ENCODE measurements around the gene NFIX.

The NFIX gene

DNA sequence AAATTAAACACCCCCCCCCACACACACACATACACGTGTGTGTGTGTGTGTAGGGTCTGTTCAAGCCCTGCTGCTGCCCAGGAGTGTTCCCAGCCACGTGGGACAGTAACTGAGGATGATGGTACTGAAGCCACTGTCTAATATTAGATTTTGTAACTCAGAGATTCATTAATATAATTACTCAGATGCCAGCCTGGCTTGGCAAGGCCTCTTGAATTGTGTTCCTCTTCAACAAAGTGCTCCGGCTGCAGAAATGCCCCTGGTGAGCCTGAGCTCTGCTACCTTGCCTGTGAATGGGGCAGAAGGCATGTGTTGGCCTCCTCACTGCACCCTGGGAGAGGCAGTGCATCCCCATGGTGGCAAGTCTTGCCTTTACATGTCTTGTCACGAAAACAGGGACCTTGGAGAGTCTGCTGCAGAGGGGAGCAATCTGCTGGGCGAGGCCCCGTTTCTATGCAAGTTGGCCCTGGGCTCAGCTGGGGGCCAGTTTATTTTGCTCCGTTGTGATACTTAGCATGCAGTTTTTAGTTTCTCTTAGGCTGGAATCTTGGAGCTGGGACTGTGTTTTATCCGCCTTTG, 44.0 kb downstream of the NFIX start:
- DNase-seq: no peak

DNA sequence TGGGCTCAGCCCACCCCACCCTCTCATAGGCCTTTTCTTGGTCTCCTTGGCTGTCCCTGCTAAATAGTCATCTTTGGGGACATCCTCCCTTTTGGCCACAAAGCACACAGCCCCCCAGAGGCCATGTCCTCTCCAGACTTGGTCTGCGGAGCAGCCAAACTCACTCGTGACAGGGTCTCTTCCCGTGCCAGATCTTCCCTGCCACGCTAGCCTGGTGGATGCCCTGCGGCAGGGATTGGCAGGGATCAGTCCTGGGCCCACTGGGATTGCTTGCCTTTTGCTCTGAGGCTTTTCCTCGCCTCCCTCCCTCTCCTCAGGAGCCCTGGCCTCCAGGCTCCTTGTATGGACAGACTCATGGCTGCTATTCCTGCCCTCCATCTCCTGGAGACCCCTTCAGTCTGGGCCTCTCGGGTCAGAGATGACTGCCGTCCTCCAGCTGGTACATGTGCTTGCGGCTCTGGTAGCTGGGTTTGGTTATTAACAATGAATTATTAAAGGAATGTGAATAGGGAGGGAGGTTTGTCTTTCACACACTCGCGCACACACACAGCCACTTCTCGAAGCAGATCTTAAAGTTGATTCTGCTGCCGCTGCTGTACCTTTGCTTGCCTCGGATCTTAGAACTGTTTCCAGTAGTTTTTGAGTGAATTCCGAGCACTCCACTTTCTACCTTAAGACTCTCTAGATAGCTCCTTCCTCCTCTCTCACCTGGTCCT, 45.1 kb downstream of the NFIX start:
- DNase-seq: no peak

DNA sequence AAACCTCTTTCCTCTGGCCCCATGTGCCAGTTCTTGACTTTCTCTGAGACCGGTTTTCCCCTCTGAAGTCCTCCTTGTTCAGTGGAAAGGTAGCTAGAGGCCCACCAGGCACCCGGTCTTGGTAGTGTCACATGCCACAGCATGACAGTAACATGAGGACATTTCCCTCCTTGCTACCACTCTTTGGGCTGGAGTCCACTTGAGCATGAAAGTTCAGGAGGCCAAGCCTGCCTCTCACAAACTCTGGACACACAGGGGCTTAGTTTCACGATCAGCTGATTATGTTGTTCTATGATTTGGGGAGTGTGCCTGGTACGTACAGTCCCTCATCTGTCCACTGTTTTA, 45.6 kb downstream of the NFIX start:
- DNase-seq: no peak

DNA sequence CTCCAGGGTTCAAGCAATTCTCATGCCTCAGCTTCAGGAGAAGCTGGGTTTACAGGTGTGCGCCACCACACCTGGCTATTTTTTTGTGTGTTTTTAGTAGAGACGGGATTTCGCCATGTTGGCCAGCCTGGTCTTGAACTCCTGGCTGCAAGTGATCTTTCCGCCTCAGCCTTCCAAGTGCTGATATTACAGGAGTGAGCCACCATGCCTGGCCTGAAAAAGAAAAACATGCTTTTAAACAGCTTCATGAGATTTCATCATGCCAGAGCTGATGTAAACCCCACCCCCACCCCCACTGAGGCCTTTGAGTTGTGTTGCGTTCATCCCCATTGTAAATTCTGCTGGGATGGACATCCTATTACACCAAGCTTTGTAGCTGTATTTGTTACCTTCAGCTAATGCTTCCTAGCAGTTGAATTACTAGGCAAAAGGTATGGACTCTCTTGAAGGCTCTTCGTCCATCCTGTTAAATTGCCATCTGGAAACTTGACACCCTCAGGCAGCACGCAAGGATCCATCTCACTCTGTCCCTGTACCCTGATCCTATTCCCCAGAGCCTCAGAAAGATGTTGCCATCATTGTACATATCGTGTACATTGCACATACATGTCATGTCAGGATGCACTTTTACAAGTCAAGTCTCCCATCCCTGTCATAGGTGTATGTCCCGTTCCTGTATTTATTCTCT, 47.3 kb downstream of the NFIX start:
- DNase-seq: no peak

DNA sequence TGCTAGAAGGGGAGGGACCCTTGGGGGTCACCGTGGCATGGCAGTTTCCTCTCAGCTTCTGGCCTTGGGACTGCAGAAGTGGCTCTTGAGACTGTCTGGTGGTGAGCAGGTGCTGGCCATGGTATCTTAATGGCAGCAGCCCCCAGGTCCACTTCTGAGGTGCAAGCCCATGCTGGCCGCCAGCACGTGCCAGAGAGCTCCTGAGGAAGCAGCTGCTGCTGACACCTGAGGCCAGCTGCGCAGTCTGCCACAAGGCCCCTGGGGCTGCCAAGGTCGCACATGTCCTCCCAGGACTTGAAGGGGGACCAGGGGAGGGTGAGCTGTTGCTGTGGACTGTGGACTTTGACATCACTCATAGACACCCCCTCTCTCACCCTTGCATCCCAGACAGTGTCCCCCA, 48.0 kb downstream of the NFIX start:
- no peak for DNase-seq

DNA sequence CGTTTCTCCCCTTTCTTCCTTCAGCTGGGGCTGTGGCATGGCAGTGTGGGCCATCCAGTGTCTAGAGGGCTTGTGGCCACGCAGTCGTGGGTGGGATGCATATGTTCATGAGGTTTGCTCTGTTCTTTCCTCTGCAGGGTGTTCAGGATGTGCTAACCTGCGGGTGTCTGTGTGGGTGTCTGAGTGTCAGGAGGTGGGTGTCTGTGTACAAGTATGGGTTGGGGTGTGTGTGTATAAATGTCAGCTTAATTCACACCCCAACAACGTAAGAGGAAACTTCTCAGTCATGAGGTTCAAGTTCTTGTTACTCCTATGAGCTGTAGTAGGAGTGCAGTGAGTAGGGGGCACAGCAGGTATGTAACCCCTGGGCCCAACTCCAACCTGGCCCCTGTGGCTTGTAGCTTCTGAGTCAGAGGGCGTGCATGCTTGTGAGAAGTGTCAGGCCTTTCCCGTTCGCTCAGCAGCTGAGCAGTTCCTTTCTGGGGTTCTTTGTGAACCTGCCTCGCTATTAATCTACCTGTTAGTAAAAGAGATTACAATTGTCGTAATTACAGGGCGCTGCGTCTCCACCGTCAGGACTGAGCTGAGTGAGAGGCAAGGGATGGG, 49.1 kb downstream of the NFIX start:
- DNase-seq: no peak

DNA sequence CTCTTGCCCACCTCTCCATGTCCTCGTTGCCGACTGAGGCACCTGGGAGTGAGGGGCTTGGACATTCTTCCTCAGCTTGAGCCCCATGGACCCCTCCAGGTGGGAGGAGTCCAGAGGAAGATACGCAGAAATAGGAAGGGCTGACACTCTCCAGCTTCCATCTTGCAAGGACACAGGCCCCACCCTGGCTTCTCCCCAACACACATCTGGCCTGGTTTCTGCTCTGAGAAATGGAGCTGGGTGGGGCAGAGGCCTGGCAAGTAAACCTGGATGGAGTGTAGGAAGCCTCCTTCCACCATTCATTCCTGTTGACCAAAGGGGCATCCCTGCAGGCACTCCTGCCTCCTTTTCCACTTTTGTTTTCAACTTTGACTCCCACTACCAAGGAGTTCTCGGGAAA, 50.5 kb downstream of the NFIX start:
- DNase-seq: no peak

DNA sequence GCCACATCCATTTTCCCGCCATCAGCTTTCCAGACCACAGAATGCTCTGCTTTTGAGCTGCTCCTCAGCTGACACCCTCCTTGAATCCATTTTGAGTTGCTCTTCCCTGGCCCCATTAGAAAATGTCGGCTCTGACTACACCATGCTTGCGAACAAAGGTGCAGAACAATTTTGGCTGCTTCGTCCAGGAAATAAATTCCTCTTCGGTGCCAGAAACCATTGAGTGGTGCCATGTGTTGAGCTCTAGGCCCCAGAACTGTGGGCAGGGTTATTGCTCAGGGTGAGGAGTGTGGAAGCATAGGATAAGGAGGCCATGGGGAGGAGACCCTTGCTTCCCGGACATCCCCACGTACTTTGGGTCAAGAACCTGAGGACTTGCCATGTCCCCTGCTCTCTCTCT, 52.1 kb downstream of the NFIX start:
- DNase-seq: no peak

DNA sequence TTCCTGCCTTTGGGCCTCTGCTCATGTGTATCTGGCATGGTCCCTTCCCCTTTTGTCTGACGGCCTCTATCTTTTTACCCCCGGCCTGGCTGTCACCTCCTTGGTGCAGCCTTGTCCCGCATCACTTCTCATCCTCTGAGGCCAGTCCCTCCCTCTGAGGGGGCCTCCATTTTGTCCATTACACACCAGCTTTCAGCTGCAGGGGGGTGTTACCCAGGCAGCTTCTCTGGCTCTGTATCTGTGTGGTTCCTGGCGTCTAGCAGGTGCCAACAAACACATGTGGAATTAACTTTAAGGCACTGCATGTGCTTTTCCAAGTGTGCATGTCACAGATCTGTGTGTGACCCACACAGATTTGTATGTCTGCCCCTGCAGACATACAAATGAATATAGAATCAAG, 55.0 kb downstream of the NFIX start:
- DNase-seq: no peak

DNA sequence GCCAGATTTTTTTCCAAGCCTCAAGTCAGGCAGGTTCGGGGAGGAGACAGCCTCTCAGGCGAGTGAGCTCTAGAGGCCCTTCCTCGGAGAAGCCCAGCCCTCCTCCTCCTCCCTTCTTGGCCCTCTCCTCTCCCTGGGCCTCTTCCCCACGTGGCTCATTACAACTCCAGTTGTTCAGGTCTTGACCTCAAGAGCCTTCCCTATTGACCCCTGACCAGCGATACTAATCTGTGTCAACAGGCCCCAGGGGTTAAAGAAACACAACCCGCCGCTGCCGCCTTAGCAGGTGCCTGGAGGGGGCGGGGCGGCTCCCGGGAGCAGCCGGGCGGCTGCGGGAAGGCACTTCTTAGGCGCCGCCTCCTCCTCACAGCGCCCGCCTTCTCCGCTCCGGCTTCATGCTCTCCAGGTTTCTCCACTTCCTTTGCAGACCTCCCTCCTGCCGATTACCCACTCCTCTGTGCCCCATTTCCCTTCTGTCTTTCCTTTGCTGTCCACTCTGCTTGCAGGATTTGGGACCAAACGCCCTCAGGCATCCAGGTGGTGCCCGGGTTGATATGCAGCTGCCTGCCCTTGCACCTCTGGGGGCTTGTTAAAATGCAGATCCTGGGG, 56.4 kb downstream of the NFIX start:
- DNase-seq: peak; percentile 75

DNA sequence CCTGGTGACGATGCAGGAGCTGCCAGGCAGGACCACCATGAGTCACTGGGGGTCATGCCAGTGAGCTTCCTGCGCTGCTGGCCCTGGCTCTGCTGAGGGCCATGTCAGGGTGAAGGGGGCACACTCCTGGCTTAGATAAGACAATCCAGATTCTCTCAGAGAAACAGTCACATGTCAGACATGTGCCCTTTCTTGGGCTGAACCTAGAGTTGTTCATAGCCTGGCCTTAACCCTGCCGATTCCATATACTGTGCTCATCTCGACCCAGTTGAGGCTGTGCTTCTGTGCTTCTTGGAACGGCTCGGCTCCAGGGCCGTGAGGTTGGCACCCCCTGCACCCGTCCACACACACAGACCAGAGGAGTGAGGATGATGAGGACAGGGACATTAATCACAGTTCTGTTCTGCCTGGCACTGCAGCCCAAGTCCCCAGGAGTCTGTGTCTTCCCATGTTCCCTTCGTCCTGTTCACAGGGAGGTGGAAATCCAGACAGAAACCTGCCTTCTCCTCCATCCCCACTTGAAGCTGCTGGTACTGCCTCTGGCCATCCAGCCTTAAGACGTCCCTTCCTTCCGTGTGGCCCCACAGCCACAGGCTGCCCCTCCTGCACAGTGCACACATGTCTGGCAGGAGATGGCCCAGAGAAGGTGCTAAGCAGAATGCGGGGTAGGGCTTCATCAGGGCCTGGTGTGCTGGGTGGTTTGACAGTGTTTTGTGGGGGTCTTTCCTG, 57.3 kb downstream of the NFIX start:
- DNase-seq: no peak

DNA sequence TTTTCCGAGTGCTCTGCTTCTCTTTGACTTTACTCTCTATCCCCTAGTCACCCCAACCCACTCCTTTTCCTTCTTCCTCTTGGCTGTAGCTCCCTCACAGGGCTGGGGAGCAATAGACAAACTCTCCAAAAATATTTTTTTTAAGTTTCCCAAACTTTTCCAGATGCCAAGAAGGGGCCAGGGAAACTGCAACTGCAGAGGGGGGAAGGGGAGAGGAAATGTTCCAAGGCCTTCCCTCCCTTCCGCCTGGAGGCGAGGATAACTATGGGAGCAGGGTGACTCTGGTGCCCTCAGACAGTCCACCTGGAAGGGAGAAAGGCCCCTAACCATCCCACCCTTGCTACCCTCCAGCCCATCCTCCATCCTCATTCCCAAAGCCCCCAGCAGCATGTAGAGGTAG, 58.0 kb downstream of the NFIX start:
- peak; percentile 68 for DNase-seq

DNA sequence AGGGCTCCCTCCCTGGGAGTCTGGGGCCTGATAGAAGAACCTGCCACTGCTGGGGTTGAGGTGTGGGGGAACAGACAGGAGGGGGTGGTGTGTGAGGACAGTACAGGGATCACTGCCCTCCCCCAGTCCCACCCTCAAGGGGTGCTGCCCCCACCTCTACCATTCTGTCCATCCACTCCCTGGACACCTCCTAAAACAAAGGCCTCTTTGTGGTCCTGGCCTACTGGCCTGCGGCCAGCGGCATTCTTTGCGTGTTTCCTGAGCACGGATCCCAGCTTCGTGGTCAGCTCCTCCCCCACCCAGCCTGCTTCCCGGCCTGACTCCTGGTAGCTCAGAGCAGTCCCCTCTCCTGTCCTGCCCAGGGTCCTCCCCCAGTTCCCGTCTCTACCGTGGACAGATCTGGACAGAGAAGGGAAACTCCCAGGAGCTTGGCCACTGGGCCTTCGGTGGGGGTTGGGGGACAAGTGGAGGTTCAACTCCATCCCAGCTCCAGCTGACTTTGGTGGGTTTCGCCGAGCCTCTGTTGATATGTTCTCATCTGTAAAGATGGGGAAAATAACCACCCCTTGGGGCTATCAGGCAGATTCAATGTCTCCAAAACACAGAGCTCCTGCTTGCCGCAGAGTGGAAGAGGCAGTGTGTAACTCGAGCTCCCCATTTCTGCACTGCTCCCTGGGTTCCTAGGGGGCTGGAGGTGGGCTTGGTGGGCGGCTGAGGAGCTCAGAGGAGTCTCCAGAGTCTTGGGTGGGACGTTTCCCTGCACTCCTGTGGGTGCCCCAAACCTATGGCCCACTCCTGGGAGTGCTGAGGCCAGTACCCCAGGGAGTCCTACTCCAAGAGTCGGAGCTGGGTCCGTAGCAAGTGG, 58.7 kb downstream of the NFIX start:
- peak; percentile 93 for DNase-seq

DNA sequence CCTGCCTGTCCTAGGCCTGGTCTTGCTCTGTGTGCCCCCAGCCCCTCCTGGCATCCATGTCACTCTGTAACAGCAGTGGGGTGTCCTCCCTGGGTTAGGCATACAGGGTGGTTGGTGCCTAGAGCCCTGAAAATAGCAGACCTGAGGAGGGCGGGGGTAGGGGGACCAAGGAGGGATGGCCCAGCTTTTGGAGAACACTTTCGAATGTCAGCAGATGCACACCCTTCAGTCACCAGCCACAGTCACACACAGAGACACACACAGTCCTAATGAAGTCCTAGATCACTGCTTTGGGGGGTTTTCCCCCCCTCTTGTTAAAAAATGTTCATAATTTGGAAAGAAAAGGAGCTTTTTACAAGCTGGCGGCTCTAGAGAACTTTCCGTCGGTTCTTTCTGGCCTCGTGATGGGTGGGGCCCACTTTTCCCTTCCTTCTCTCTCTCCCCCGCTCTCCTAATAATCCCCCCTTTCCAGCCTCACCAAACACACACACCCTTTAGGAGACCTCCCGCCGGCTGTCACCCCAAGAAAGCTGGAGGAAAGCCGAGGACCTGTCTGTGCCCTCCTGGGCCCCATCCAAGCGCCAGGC, 59.4 kb downstream of the NFIX start:
- peak; percentile 85 for DNase-seq

DNA sequence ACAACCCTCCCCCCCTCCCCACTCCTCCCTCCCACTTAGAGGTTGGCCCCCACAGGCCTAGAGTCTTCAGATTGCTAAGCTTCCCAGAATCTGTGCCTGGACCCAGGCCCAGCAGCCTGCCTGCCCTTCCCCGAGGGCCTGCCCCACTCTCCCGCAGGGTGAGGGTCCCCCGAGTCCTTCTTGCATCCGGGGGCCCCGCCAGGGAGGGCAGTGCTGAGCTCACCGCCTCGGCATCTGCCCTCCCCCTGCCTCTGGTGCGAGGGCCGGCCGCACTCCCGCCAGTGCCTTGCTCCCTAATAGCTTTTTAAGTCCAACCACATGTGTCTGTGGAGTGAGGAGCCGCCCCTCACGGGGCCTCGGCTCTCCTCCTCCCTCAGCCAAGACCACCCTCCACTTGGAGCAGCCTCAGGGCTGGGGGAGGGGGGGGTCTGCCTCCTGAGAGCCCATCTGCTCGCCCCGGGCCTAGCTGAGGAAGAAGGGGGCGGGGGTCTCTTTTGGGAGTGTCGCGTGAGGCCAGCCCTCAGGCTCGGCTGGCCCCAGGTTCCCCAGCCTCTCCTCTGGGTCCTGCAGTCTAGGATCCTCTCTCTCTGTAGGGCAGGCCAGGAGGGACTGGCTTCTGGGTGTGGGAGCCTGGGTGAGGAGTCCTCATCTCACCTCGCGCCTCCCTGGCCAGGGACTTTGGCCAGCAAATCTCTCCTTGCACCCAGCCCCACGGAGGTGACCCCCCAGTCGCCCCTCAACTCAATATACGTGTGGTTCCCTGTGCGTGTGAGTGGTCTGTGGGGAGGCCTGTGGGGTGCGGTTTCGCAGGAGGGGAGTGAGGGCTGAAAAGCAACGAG, 60.2 kb downstream of the NFIX start:
- peak; percentile 93 for DNase-seq

DNA sequence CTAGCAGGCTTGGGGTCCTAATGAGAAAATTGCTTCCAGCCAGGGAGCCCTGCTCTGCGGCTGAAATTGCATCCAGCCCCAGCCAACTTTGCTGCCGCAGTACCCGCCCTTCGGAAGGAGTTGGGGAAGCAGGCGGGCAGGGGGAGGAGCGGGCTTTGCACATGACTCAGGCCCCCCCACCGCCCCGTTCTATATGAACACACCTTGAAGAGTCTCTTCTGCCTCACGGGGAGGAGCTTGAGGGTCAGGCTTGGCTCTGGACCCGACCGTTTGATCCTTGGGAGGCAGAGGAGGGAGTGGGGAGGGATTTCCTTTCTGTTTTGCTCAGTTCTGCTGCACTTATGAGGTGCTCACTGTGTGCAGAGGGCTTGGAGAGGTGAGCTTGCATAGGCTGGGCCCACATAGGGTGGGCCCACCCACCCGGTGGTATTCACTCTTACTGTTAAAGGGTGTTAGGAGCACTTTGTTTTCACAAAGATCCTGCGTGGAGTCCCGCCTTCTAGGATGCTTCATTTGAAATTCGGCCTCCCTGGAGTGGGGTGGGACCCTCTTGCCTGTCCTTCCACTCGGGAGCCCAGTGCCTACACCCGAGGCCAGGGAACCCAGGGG, 60.9 kb downstream of the NFIX start:
- peak; percentile 90 for DNase-seq

DNA sequence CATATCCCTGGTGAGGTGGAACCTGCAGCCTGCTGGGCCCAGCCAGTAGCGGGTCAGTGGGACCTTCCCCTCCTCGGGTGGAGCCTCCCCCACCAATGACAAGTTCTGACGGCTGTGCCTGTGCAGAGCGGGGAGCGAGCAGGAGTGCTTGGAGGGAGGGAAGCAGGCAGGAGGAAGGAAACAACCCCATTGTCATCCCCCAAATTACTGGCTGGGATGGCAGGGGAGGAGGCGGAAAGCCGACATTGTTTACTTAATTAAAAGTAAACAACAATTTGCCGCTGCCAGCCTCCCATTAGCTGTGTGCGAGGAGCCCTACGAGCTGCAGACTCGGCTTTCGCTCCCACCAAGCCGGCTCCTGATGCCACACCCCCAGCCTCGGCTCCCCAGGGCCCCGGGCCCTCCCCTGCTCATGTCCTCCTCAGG, 61.9 kb downstream of the NFIX start:
- DNase-seq: no peak

DNA sequence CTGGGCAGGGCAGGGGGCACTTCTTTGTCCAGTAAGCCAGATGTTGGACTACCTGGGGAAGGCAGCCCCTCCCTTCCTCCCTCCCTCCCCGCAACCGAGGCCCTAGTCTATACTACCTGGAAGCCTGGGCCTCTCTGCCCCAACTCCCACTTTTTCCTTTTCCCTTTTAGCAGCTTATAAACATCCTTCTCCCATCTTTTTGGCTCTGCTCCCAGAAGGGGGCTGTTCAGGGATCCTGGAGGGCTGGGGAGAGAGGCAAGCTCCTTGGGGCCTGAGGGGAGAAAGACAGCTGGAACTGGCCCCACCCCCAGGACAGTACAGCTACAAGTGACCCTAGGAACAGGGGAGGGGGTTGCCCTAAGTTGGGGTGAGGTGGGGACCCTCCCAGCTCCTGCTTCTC, 62.5 kb downstream of the NFIX start:
- peak; percentile 67 for DNase-seq

DNA sequence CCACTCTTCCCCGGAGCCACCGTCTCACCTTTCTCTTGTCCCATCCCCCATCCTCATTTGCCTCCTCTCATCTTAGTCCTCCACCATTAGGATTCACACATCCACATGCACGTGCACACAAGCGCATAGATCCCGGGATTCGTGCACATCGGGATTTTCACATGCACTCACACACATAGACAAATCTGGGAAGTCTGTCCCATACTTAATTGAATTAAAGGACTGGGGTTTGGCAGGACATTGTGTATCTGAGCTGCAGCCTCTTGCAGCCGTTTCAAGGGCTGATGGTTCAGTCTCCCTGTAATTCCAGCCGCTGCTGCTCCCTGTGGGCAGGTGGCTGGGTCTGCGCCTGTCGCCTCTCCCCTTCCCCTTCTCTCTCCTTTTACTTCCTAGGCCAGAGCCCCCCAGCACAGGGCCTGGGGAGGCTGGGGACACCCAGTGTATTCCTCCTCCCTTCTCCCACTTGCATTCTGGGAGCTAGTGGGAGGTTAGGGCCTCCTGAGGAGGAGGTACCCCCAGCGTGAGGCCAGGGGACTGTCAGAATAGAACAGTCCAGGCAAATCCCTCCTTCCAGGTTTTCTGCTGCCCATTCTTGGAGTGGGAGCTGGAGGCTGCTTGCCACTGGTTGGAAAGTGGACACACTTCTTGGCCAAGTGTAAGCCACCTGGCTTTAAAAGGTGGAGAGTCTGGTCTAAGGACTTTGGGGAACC, 63.8 kb downstream of the NFIX start:
- peak; percentile 76 for DNase-seq
